Measurements from ENCODE around the gene INPP5E.

DNA sequence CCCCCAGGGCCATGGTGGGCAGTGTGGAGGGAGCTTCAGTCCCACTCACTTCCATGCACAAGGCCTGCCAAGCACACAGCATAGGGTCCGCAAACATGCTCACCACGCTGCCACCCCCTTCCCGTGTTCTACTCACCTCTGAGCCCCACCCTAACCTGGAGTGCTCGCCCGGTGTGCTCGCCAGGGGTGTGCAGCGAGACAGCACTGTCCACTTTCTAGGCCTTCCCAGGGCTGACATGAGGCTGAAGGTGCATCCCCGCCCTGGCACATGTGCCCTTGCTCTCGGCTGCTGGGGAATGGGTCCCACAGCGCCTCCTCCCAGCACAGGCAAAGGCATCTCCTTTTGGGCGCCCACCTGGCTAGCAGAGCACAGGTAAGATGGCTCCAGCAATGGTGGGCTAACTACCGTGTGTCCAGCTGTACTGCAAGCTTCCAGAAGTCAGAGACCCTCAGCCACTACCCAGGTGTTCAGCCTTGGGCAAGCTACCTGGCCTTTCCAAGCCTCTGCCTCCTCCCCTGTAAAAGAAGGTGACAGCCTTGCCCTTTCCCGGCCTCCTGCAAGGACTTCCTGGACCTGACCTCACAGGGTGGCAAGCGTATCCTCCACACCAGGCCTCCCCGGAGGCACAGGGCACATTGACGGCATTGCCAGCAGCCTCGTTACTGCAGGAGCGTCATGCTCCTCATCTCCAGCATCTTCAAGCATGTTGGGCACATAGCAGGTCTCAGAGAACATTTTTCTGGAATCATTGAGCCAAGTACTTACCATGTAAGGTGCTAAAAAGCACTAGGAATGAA is 47.4 kb upstream of the INPP5E start:
- TF ChIP-seq, protein P1, sequence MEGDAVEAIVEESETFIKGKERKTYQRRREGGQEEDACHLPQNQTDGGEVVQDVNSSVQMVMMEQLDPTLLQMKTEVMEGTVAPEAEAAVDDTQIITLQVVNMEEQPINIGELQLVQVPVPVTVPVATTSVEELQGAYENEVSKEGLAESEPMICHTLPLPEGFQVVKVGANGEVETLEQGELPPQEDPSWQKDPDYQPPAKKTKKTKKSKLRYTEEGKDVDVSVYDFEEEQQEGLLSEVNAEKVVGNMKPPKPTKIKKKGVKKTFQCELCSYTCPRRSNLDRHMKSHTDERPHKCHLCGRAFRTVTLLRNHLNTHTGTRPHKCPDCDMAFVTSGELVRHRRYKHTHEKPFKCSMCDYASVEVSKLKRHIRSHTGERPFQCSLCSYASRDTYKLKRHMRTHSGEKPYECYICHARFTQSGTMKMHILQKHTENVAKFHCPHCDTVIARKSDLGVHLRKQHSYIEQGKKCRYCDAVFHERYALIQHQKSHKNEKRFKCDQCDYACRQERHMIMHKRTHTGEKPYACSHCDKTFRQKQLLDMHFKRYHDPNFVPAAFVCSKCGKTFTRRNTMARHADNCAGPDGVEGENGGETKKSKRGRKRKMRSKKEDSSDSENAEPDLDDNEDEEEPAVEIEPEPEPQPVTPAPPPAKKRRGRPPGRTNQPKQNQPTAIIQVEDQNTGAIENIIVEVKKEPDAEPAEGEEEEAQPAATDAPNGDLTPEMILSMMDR (IDR thresholded peaks at IDR 0.05), result no peak
- no peak for TF ChIP-seq ESRRA (IDR thresholded peaks at IDR 0.05; ENCODE audit: borderline replicate concordance, low read length)
- TF ChIP-seq RAD21 (conservative IDR thresholded peaks at IDR 0.05 in 1 of 2, IDR thresholded peaks at IDR 0.05 in 1 of 2), result no peak
- no peak for TF ChIP-seq KDM1A (IDR thresholded peaks at IDR 0.05; ENCODE audit: low read depth)
